ENCODE measurements around the gene FBXL20.

DNA sequence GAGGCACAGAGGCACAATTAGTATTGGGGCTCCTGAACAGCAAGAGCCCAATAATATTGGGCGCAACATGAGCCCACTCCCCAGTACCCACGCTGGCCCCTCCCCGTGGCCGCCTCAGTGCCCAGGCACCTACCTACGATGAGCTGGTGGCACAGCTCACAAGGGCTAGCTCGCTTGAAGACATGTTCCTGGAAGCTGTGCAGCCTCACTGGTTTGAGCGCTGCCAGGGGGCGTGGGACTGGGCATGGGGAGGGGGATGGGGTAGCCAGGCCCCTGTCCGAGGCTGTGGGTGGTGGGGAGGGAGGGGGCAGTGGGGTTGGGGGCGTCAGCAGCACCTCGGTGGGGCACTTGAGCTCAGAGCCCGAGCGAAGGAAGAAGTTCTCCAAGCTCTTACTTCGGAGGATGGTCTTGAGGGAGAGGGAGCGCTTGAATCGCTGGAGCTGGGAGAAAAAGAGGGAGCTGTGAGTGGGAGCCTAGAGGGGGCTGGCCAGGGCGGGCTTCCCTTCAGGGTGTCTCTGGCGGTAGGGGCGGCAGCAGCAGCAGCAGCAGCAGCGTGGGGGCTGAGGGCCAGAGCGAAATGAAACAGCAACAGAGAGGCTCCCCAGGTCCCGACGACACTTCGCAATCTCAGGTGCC lies 183.6 kb downstream of the FBXL20 start:
- TF ChIP-seq SALL2 (tag by site-specific recombination; IDR thresholded peaks at IDR 0.05; ENCODE audit: borderline replicate concordance) = no peak
- TF ChIP-seq, protein P1, sequence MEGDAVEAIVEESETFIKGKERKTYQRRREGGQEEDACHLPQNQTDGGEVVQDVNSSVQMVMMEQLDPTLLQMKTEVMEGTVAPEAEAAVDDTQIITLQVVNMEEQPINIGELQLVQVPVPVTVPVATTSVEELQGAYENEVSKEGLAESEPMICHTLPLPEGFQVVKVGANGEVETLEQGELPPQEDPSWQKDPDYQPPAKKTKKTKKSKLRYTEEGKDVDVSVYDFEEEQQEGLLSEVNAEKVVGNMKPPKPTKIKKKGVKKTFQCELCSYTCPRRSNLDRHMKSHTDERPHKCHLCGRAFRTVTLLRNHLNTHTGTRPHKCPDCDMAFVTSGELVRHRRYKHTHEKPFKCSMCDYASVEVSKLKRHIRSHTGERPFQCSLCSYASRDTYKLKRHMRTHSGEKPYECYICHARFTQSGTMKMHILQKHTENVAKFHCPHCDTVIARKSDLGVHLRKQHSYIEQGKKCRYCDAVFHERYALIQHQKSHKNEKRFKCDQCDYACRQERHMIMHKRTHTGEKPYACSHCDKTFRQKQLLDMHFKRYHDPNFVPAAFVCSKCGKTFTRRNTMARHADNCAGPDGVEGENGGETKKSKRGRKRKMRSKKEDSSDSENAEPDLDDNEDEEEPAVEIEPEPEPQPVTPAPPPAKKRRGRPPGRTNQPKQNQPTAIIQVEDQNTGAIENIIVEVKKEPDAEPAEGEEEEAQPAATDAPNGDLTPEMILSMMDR (tag by site-specific recombination; IDR thresholded peaks at IDR 0.05) = no peak

Measured in HEK293 (cell line).